ENCODE results near the gene PFKL. TPM values are rescaled to one million over a fixed set of nuclear protein-coding genes. Genes with fewer than 3 reads are reported as not detected.

Gene PFKL
- polyA plus RNA-seq, 1 experiment, result 44.3 TPM

DNA sequence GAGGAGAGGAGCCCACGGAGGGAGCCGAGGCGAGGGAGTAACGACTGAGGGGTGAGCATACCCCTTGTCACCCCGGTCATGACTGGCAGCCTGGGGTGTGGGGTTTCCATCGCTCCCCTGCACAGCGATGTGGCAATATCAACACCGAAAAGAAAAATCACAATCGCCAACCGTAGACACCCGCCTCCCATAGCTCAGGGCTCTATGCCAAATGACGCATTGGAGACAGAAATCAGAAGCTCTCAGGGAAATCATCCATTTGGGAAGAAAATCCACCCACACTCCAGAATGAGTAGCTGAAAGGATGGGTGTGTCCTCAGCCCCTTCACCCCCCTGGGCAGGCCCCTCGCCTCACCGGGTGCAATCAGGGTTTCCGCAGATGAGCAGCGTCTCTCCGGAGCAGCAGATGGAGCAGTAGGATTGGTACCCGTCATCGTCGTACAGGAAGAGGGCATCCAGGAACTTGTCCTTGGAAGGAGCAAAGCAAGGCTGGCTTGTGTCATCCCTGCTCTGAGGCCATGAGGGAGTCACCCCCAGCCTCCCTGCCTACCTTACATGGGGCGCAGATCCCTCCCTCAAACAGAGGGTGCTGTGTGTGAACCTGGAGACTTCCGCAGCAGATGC lies 40.7 kb upstream of the PFKL start:
- Histone ChIP-seq H3K9me3 (ENCODE audit: control insufficient read depth, insufficient read depth, low read length) (no peaks in the 10 kb centered on the region; the same call in 1 of the 2 replicates), H3K4me3 (ENCODE audit: low read depth, low read length) (no peak overlapping the region), H3K27me3 (ENCODE audit: control insufficient read depth, insufficient read depth, low read length) (peaks cover 8% of the 10 kb centered on the region), H3K27ac (ENCODE audit: low read depth, low read length) (no peak overlapping the region)
- POLR2A ChIA-PET, result no interaction called here
- CTCF ChIA-PET, result no interaction called here
- DNase-seq (ENCODE audit: low read depth, low spot score), result no peak
- TF ChIP-seq, protein P1, sequence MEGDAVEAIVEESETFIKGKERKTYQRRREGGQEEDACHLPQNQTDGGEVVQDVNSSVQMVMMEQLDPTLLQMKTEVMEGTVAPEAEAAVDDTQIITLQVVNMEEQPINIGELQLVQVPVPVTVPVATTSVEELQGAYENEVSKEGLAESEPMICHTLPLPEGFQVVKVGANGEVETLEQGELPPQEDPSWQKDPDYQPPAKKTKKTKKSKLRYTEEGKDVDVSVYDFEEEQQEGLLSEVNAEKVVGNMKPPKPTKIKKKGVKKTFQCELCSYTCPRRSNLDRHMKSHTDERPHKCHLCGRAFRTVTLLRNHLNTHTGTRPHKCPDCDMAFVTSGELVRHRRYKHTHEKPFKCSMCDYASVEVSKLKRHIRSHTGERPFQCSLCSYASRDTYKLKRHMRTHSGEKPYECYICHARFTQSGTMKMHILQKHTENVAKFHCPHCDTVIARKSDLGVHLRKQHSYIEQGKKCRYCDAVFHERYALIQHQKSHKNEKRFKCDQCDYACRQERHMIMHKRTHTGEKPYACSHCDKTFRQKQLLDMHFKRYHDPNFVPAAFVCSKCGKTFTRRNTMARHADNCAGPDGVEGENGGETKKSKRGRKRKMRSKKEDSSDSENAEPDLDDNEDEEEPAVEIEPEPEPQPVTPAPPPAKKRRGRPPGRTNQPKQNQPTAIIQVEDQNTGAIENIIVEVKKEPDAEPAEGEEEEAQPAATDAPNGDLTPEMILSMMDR (IDR thresholded peaks at IDR 0.05; ENCODE audit: low read depth, low read length), result no peak

GRCh38 chr21:44260066-44260465 lies 39.8 kb upstream of the PFKL start:
- TF ChIP-seq, protein P1 (IDR thresholded peaks at IDR 0.05; ENCODE audit: low read depth, low read length), result no peak
- Histone ChIP-seq H3K27ac (ENCODE audit: low read depth, low read length) (no peak overlapping the region), H3K4me3 (ENCODE audit: low read depth, low read length) (no peak overlapping the region), H3K9me3 (ENCODE audit: control insufficient read depth, insufficient read depth, low read length) (no peaks in the 10 kb centered on the region; the same call in 1 of the 2 replicates), H3K27me3 (ENCODE audit: control insufficient read depth, insufficient read depth, low read length) (peaks cover 4% of the 10 kb centered on the region)
- POLR2A ChIA-PET, result no interaction called here
- CTCF ChIA-PET, result no interaction called here
- no peak for DNase-seq (ENCODE audit: low read depth, low spot score)

DNA sequence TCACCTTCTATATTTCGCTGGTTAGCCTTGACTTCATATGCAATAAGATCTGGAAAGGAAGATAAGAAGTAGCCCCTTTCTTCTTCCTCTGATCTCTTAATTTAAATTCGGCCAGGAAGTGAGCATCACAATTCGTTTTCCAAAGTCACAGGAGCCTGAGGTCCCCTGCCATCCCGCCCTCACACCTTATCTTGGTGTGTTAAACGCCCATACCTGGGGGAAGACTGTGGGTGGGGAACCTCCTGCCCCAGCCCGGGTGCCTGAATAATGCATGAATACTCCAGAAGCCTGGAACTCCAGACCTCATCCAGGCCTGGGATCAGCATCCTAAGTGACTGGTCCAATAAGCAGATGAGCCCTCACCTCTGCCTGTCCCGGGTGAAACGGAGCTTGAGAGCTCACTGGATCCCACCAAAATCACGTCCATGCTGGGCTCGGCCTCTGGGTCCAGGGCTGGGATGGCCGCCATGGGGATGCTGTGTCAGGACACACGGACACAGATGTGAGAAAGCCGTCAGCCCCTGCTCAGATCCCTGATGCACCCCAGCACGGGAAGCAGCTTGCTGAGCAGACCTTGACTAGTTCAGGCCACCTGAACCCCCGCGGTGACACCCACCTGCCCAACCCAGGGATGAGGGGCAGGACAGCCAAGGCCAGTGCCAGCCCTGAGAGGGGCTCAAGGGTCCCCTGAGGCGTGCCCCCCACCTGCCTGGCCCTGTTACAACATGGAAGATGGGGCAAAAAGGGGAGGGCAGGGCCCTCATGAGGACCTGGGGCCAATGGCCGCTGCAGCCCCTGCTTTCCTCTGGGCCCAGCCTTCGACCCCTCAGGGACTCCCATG lies 38.8 kb upstream of the PFKL start:
- CTCF ChIA-PET, result no interaction called here
- DNase-seq (ENCODE audit: low read depth, low spot score), result no peak

GRCh38 chr21:44261675-44262295 lies 38.1 kb upstream of the PFKL start, which contains the start of gene DNMT3L:
Gene DNMT3L, minus strand, starts transcription at chr21:44261897. Its CDS starts 638 bp downstream, at chr21:44261259.
- CTCF ChIA-PET, result no interaction called here
- no peak for DNase-seq (ENCODE audit: low read depth, low spot score)

More for the DNA sequence above, 38.8 kb upstream of the PFKL start:
- no peaks in the 10 kb centered on the region; the same call in 1 of the 2 replicates for H3K9me3 ChIP-seq (ENCODE audit: control insufficient read depth, insufficient read depth, low read length)
- TF ChIP-seq, protein P1 (IDR thresholded peaks at IDR 0.05; ENCODE audit: low read depth, low read length), result no peak
- POLR2A ChIA-PET, result no interaction called here
- H3K27me3 ChIP-seq (ENCODE audit: control insufficient read depth, insufficient read depth, low read length), result peaks cover 4% of the 10 kb centered on the region
- H3K4me3 ChIP-seq (ENCODE audit: low read depth, low read length), result no peak overlapping the region
- H3K27ac ChIP-seq (ENCODE audit: low read depth, low read length), result no peak overlapping the region

More at GRCh38 chr21:44261675-44262295, 38.1 kb upstream of the PFKL start, which contains the start of gene DNMT3L:
- TF ChIP-seq, protein P1 (IDR thresholded peaks at IDR 0.05; ENCODE audit: low read depth, low read length), result no peak
- H3K9me3 ChIP-seq (ENCODE audit: control insufficient read depth, insufficient read depth, low read length), result no peaks in the 10 kb centered on the region; the same call in 1 of the 2 replicates
- H3K27me3 ChIP-seq (ENCODE audit: control insufficient read depth, insufficient read depth, low read length), result peaks cover 4% of the 10 kb centered on the region
- no peak within 1 kb of the TSS for H3K4me3 ChIP-seq (ENCODE audit: low read depth, low read length)
- POLR2A ChIA-PET, result no interaction called here
- H3K27ac ChIP-seq (ENCODE audit: low read depth, low read length), result no peak within 1 kb of the TSS
